ENCODE measurements around the gene TSPAN5.

GRCh38 chr4:98608356-98608755 lies 50.1 kb downstream of the TSPAN5 start:
- no peak for TF ChIP-seq CTCF (IDR thresholded peaks at IDR 0.05)
- TF ChIP-seq POLR2AphosphoS5 (IDR thresholded peaks at IDR 0.05), result no peak
- no peak for TF ChIP-seq POLR2A (IDR thresholded peaks at IDR 0.05)

All from suprapubic skin (tissue), 4 donors.